Measurements from ENCODE around the gene RECK.
A peak's percentile ranks its signal among the peaks of the same experiment; 100 is the strongest.
"Not testable (repeated sequence)": the region's sequence is repeated elsewhere in the genome, so short reads cannot be mapped to it uniquely, and the experiment has no call there.

The RECK gene

GRCh38 chr9:36074870-36075532 lies 38.3 kb downstream of the RECK start:
- DNase-seq, result no peak

GRCh38 chr9:36078051-36078450 lies 41.3 kb downstream of the RECK start:
- no peak for DNase-seq

GRCh38 chr9:36080519-36080918 lies 43.8 kb downstream of the RECK start:
- DNase-seq, result no peak

GRCh38 chr9:36082931-36083330 lies 46.2 kb downstream of the RECK start:
- no peak for DNase-seq

GRCh38 chr9:36086442-36086841 lies 49.7 kb downstream of the RECK start:
- no peak for DNase-seq

- DNase-seq, result not testable (repeated sequence)
These were observed 50.3 kb downstream of the RECK start for GRCh38 chr9:36087054-36087453.

- DNase-seq, result no peak
These were observed 51.3 kb downstream of the RECK start for GRCh38 chr9:36088020-36088419.

GRCh38 chr9:36091026-36091953 lies 54.6 kb downstream of the RECK start:
- DNase-seq, result no peak

- no peak for DNase-seq
These were observed 55.3 kb downstream of the RECK start for GRCh38 chr9:36092014-36092413.

- no peak for DNase-seq
These were observed 55.9 kb downstream of the RECK start for GRCh38 chr9:36092509-36093215.

- DNase-seq, result no peak
These were observed 56.7 kb downstream of the RECK start for GRCh38 chr9:36093384-36093783.

GRCh38 chr9:36099718-36100117 lies 63.0 kb downstream of the RECK start:
- DNase-seq, result no peak

GRCh38 chr9:36100532-36100931 lies 63.8 kb downstream of the RECK start:
- no peak for DNase-seq

GRCh38 chr9:36101916-36102741 lies 65.4 kb downstream of the RECK start:
- DNase-seq, result no peak

GRCh38 chr9:36102742-36103495 lies 66.2 kb downstream of the RECK start:
- DNase-seq, result peak; percentile 85

- no peak for DNase-seq
These were observed 72.4 kb downstream of the RECK start for GRCh38 chr9:36109071-36109470.

- DNase-seq, result no peak
These were observed 73.7 kb downstream of the RECK start for GRCh38 chr9:36110434-36110833.

GRCh38 chr9:36112516-36112915 lies 75.8 kb downstream of the RECK start:
- no peak for DNase-seq

- DNase-seq, result no peak
These were observed 77.3 kb downstream of the RECK start for GRCh38 chr9:36113999-36114398.

GRCh38 chr9:36116593-36116992 lies 79.9 kb downstream of the RECK start:
- no peak for DNase-seq

- no peak for DNase-seq
These were observed 81.5 kb downstream of the RECK start for GRCh38 chr9:36118201-36118600.

GRCh38 chr9:36118706-36119105 lies 82.0 kb downstream of the RECK start:
- DNase-seq, result no peak
